ENCODE data around the gene IL1R1.
"Not testable (repeated sequence)": the region's sequence is repeated elsewhere in the genome, so short reads cannot be mapped to it uniquely, and the experiment has no call there.

IL1R1 gene

GRCh38 chr2:102103992-102104871, 38.3 kb upstream of the IL1R1 start:
- peaks cover 9 to 13% of the 10 kb centered on the region in 2 donors for H3K4me1 Mint-ChIP-seq (ENCODE audit: low read depth in 2 of 2)
- ATAC-seq (replicated peaks) (peak; percentile 75), DNase-seq (peak in 2 of 3 experiments; percentile 3 to 4)
- H3K4me3 Mint-ChIP-seq: peak overlapping the region; percentile 76 to 82
- peak overlapping the region; percentile 47 to 83 for H3K27ac Mint-ChIP-seq
- H3K9me3 Mint-ChIP-seq: no peaks in the 10 kb centered on the region
- no peaks in the 10 kb centered on the region for H3K36me3 Mint-ChIP-seq (ENCODE audit: insufficient read depth)
- peaks cover 28 to 55% of the 10 kb centered on the region in 2 donors for H3K27me3 Mint-ChIP-seq

- DNase-seq (no peak), ATAC-seq (replicated peaks) (no peak)
- Mint-ChIP-seq H3K27me3 (peaks cover 32 to 43% of the 10 kb centered on the region in 2 donors), H3K9me3 (no peaks in the 10 kb centered on the region), H3K4me1 (ENCODE audit: low read depth in 2 of 2) (peaks cover 9 to 13% of the 10 kb centered on the region in 2 donors), H3K36me3 (ENCODE audit: insufficient read depth) (no peaks in the 10 kb centered on the region), H3K27ac (no peak overlapping the region), H3K4me3 (no peak overlapping the region)
Observed at GRCh38 chr2:102106133-102106556, 36.4 kb upstream of the IL1R1 start.

GRCh38 chr2:102106813-102107740, 35.5 kb upstream of the IL1R1 start:
- Mint-ChIP-seq H3K27me3 (peaks cover 29 to 43% of the 10 kb centered on the region in 2 donors), H3K4me1 (ENCODE audit: low read depth in 2 of 2) (peaks cover 9 to 13% of the 10 kb centered on the region in 2 donors)
- H3K36me3 Mint-ChIP-seq (ENCODE audit: insufficient read depth); DNase-seq; H3K27ac Mint-ChIP-seq; H3K4me3 Mint-ChIP-seq; H3K9me3 Mint-ChIP-seq; ATAC-seq (replicated peaks): not testable (repeated sequence)

GRCh38 chr2:102107741-102108070, 34.8 kb upstream of the IL1R1 start:
- DNase-seq (no peak), ATAC-seq (replicated peaks) (no peak)
- Mint-ChIP-seq H3K27me3 (peaks cover 27 to 42% of the 10 kb centered on the region in 2 donors), H3K4me1 (ENCODE audit: low read depth in 2 of 2) (peaks cover 9 to 13% of the 10 kb centered on the region in 2 donors), H3K27ac (no peak overlapping the region), H3K9me3 (no peaks in the 10 kb centered on the region), H3K4me3 (no peak overlapping the region), H3K36me3 (ENCODE audit: insufficient read depth) (no peaks in the 10 kb centered on the region)

GRCh38 chr2:102109016-102109415, 33.5 kb upstream of the IL1R1 start:
- H3K27me3 Mint-ChIP-seq: peaks cover 19 to 38% of the 10 kb centered on the region in 2 donors
- ATAC-seq (replicated peaks): no peak
- H3K36me3 Mint-ChIP-seq (ENCODE audit: insufficient read depth): no peaks in the 10 kb centered on the region
- no peak overlapping the region for H3K27ac Mint-ChIP-seq
- no peaks in the 10 kb centered on the region for H3K9me3 Mint-ChIP-seq
- no peak for DNase-seq
- H3K4me3 Mint-ChIP-seq: no peak overlapping the region
- peaks cover 9 to 12% of the 10 kb centered on the region in 2 donors for H3K4me1 Mint-ChIP-seq (ENCODE audit: low read depth in 2 of 2)

GRCh38 chr2:102110171-102110570, 32.4 kb upstream of the IL1R1 start:
- no peak overlapping the region for H3K4me3 Mint-ChIP-seq
- no peak overlapping the region for H3K27ac Mint-ChIP-seq
- DNase-seq (no peak), ATAC-seq (replicated peaks) (no peak)
- H3K9me3 Mint-ChIP-seq: no peaks in the 10 kb centered on the region
- H3K4me1 Mint-ChIP-seq (ENCODE audit: low read depth in 2 of 2): peaks cover 0 to 3% of the 10 kb centered on the region in 2 donors
- H3K36me3 Mint-ChIP-seq (ENCODE audit: insufficient read depth): no peaks in the 10 kb centered on the region
- peaks cover 24 to 33% of the 10 kb centered on the region in 2 donors for H3K27me3 Mint-ChIP-seq

- Mint-ChIP-seq H3K27me3 (peaks cover 21 to 29% of the 10 kb centered on the region in 2 donors), H3K27ac (no peak overlapping the region), H3K4me1 (ENCODE audit: low read depth in 2 of 2) (peaks cover 0 to under 1% of the 10 kb centered on the region in 2 donors), H3K9me3 (no peaks in the 10 kb centered on the region), H3K36me3 (ENCODE audit: insufficient read depth) (no peaks in the 10 kb centered on the region), H3K4me3 (no peak overlapping the region)
- DNase-seq: no peak
- ATAC-seq (replicated peaks): no peak
Observed at GRCh38 chr2:102110596-102111334, 31.8 kb upstream of the IL1R1 start.

GRCh38 chr2:102111823-102112222, 30.7 kb upstream of the IL1R1 start:
- Mint-ChIP-seq H3K4me3 (no peak overlapping the region), H3K27me3 (peaks cover 20 to 23% of the 10 kb centered on the region in 2 donors), H3K4me1 (ENCODE audit: low read depth in 2 of 2) (no peaks in the 10 kb centered on the region), H3K9me3 (no peaks in the 10 kb centered on the region), H3K27ac (peak overlapping the region in 1 of 2 donors; percentile 36), H3K36me3 (ENCODE audit: insufficient read depth) (no peaks in the 10 kb centered on the region)
- ATAC-seq (replicated peaks) (no peak), DNase-seq (no peak)

- Mint-ChIP-seq H3K4me1 (ENCODE audit: low read depth in 2 of 2) (no peaks in the 10 kb centered on the region), H3K36me3 (ENCODE audit: insufficient read depth) (no peaks in the 10 kb centered on the region), H3K27me3 (peaks cover 23% of the 10 kb centered on the region in 2 donors), H3K4me3 (no peak overlapping the region), H3K9me3 (no peaks in the 10 kb centered on the region), H3K27ac (no peak overlapping the region)
- DNase-seq: no peak
- ATAC-seq (replicated peaks): no peak
Observed at GRCh38 chr2:102112271-102112670, 30.3 kb upstream of the IL1R1 start.

- H3K4me3 Mint-ChIP-seq: no peak overlapping the region
- peaks cover 23 to 27% of the 10 kb centered on the region in 2 donors for H3K27me3 Mint-ChIP-seq
- no peaks in the 10 kb centered on the region for H3K9me3 Mint-ChIP-seq
- no peaks in the 10 kb centered on the region for H3K36me3 Mint-ChIP-seq (ENCODE audit: insufficient read depth)
- H3K4me1 Mint-ChIP-seq (ENCODE audit: low read depth in 2 of 2): no peaks in the 10 kb centered on the region
- no peak overlapping the region for H3K27ac Mint-ChIP-seq
- no peak for ATAC-seq (replicated peaks)
- no peak for DNase-seq
Observed at GRCh38 chr2:102112692-102113665, 29.6 kb upstream of the IL1R1 start.

- ATAC-seq (replicated peaks): no peak
- Mint-ChIP-seq H3K36me3 (ENCODE audit: insufficient read depth) (no peaks in the 10 kb centered on the region), H3K4me1 (ENCODE audit: low read depth in 2 of 2) (no peaks in the 10 kb centered on the region), H3K9me3 (no peaks in the 10 kb centered on the region), H3K4me3 (no peak overlapping the region), H3K27me3 (peaks cover 23 to 27% of the 10 kb centered on the region in 2 donors), H3K27ac (no peak overlapping the region)
- DNase-seq: no peak
Observed at GRCh38 chr2:102114290-102114721, 28.2 kb upstream of the IL1R1 start.

GRCh38 chr2:102114851-102115497, 27.6 kb upstream of the IL1R1 start:
- no peak for DNase-seq
- no peaks in the 10 kb centered on the region for H3K4me1 Mint-ChIP-seq (ENCODE audit: low read depth in 2 of 2)
- H3K4me3 Mint-ChIP-seq: no peak overlapping the region
- ATAC-seq (replicated peaks): no peak
- H3K27ac Mint-ChIP-seq: no peak overlapping the region
- peaks cover 23 to 27% of the 10 kb centered on the region in 2 donors for H3K27me3 Mint-ChIP-seq
- no peaks in the 10 kb centered on the region for H3K9me3 Mint-ChIP-seq
- no peaks in the 10 kb centered on the region for H3K36me3 Mint-ChIP-seq (ENCODE audit: insufficient read depth)
